DOHH2 (cell line): ENCODE results near the gene RAMP3.
"Not testable (repeated sequence)": the region's sequence is repeated elsewhere in the genome, so short reads cannot be mapped to it uniquely, and the experiment has no call there.

ENCODE experiments used
- H3F3A ChIP-seq: fragments of 200-600 bp; sonication (generic), shearing (Covaris generic); 2 replicates; pipeline ENCODE4 v1.6.0; 2016; ENCODE audit warnings: antibody characterized with exemption, mild to moderate bottlenecking; ENCODE audit not compliant: control insufficient read depth, insufficient read depth
- H3K27ac ChIP-seq: fragments of 200-600 bp; sonication (generic); 2 replicates; pipeline ENCODE4 v1.5.1; 2014; ENCODE audit warnings: low read depth, mild to moderate bottlenecking, low read length, moderate library complexity
- H3K27me3 ChIP-seq: fragments of 200-600 bp; sonication (generic); 2 replicates; pipeline ENCODE4 v1.6.1; 2014; ENCODE audit warnings: mild to moderate bottlenecking, low read length, mixed read lengths; ENCODE audit not compliant: control insufficient read depth
- H3K36me3 ChIP-seq: fragments of 200-600 bp; sonication (generic); 2 replicates; pipeline ENCODE4 v1.6.1; 2014; ENCODE audit warnings: mild to moderate bottlenecking, low read length, moderate library complexity, mixed read lengths; ENCODE audit not compliant: control insufficient read depth
- H3K4me1 ChIP-seq: fragments of 200-600 bp; sonication (generic); 2 replicates; pipeline ENCODE4 v1.6.1; 2014; ENCODE audit warnings: mild to moderate bottlenecking, low read length, mixed read lengths; ENCODE audit not compliant: control insufficient read depth
- H3K4me2 ChIP-seq: fragments of 200-600 bp; sonication (generic); 2 replicates; pipeline ENCODE4 v1.6.0; 2014; ENCODE audit warnings: mild to moderate bottlenecking, low read length, moderate library complexity
- H3K4me3 ChIP-seq: fragments of 200-600 bp; sonication (generic); 2 replicates; pipeline ENCODE4 v1.5.1; 2014; ENCODE audit warnings: mild to moderate bottlenecking, low read length, mixed read lengths
- H3K79me2 ChIP-seq: fragments of 200-600 bp; sonication (generic); 2 replicates; pipeline ENCODE4 v1.6.1; 2014; ENCODE audit warnings: mild to moderate bottlenecking, low read length, mixed read lengths; ENCODE audit not compliant: control insufficient read depth
- H3K9me2 ChIP-seq: fragments of 200-600 bp; sonication (generic); replicated peaks from 2 replicates; pipeline ENCODE4 v1.6.1; 2014; ENCODE audit warnings: mild to moderate bottlenecking, low read length, mixed read lengths; ENCODE audit not compliant: control insufficient read depth
- H3K9me3 ChIP-seq: fragments of 200-600 bp; sonication (generic); 2 replicates; pipeline ENCODE4 v1.6.1; 2014; ENCODE audit warnings: antibody characterized with exemption, low read length, mixed read lengths; ENCODE audit not compliant: control insufficient read depth, insufficient read depth
- H4K20me1 ChIP-seq: fragments of 200-600 bp; sonication (generic); 2 replicates; pipeline ENCODE4 v1.6.0; 2014; ENCODE audit warnings: low read depth, mild to moderate bottlenecking, antibody characterized with exemption, low read length, moderate library complexity; ENCODE audit not compliant: control insufficient read depth, insufficient read depth
- CTCF ChIP-seq: fragments of 200-600 bp; sonication (generic); IDR thresholded peaks from one replicate; pipeline ENCODE4 v1.5.1; 2014; ENCODE audit warnings: antibody characterized with exemption, mild to moderate bottlenecking, low read depth, low read length; ENCODE audit not compliant: poor library complexity, severe bottlenecking
- EZH2phosphoT487 ChIP-seq: fragments of 200-600 bp; sonication (generic); IDR thresholded peaks from 2 replicates; pipeline ENCODE4 v1.6.1; 2017; ENCODE audit warnings: borderline replicate concordance, mild to moderate bottlenecking, antibody characterized with exemption, low read length, moderate library complexity, mixed read lengths

The RAMP3 gene

GRCh38 chr7:45112648-45113047 lies 44.9 kb upstream of the RAMP3 start:
- Histone ChIP-seq H3K9me2 (no peaks in the 10 kb centered on the region), H4K20me1 (peaks cover 22% of the 10 kb centered on the region), H3K4me3 (peak overlapping the region; percentile 83), H3K4me2 (peak overlapping the region; percentile 71), H3K4me1 (peaks cover 48% of the 10 kb centered on the region), H3K27ac (no peak overlapping the region), H3K27me3 (no peaks in the 10 kb centered on the region), H3K36me3 (peaks cover 36% of the 10 kb centered on the region), H3K9me3 (no peaks in the 10 kb centered on the region), H3K79me2 (peaks cover 44% of the 10 kb centered on the region), H3F3A (peaks cover 12% of the 10 kb centered on the region; the same call in 1 of the 2 replicates)
- no peak for TF ChIP-seq EZH2phosphoT487

GRCh38 chr7:45114257-45114656 lies 43.3 kb upstream of the RAMP3 start:
- not testable (repeated sequence) for H3K4me3 ChIP-seq, H3K27me3 ChIP-seq, H3F3A ChIP-seq, H3K4me2 ChIP-seq, H4K20me1 ChIP-seq, H3K27ac ChIP-seq, H3K9me2 ChIP-seq, H3K9me3 ChIP-seq
- H3K4me1 ChIP-seq: peaks cover 44% of the 10 kb centered on the region
- peaks cover 20% of the 10 kb centered on the region for H3K36me3 ChIP-seq
- H3K79me2 ChIP-seq: peaks cover 28% of the 10 kb centered on the region

- TF ChIP-seq CTCF (no peak), EZH2phosphoT487 (no peak)
Measured at GRCh38 chr7:45114926-45115325, 42.7 kb upstream of the RAMP3 start.

GRCh38 chr7:45116048-45116447 lies 41.5 kb upstream of the RAMP3 start:
- Histone ChIP-seq H3K36me3 (peaks cover 4% of the 10 kb centered on the region), H3K27ac (no peak overlapping the region), H3K4me1 (peaks cover 32% of the 10 kb centered on the region), H4K20me1 (no peaks in the 10 kb centered on the region), H3K4me2 (no peak overlapping the region), H3K9me3 (no peaks in the 10 kb centered on the region), H3K27me3 (no peaks in the 10 kb centered on the region), H3K4me3 (no peak overlapping the region), H3F3A (peaks cover 10% of the 10 kb centered on the region; the same call in 1 of the 2 replicates), H3K9me2 (no peaks in the 10 kb centered on the region), H3K79me2 (peaks cover 10% of the 10 kb centered on the region)
- TF ChIP-seq CTCF (no peak), EZH2phosphoT487 (no peak)

More at GRCh38 chr7:45114926-45115325, 42.7 kb upstream of the RAMP3 start:
- H3K4me1 ChIP-seq: peaks cover 39% of the 10 kb centered on the region
- no peaks in the 10 kb centered on the region for H3K9me3 ChIP-seq
- peaks cover 10% of the 10 kb centered on the region; the same call in 1 of the 2 replicates for H3F3A ChIP-seq
- no peaks in the 10 kb centered on the region for H3K9me2 ChIP-seq
- H3K4me2 ChIP-seq: peak overlapping the region; percentile 22; the same call in 1 of the 2 replicates
- H3K27ac ChIP-seq: no peak overlapping the region
- peaks cover 21% of the 10 kb centered on the region for H3K79me2 ChIP-seq
- H4K20me1 ChIP-seq: peaks cover 4% of the 10 kb centered on the region; the same call in 1 of the 2 replicates
- peaks cover 13% of the 10 kb centered on the region for H3K36me3 ChIP-seq
- no peaks in the 10 kb centered on the region for H3K27me3 ChIP-seq
- H3K4me3 ChIP-seq: no peak overlapping the region
